NT2/D1 (cell line): ENCODE data around the gene PAH.

Experiments
- YY1 ChIP-seq: IDR thresholded peaks from 2 replicates; pipeline ENCODE4 v1.6.1; 2011; ENCODE audit not compliant: insufficient read length, insufficient read depth
- ZNF274 ChIP-seq: IDR thresholded peaks from 2 replicates; pipeline ENCODE4 v1.6.1; 2011; ENCODE audit warnings: mild to moderate bottlenecking, low read depth, low read length

DNA sequence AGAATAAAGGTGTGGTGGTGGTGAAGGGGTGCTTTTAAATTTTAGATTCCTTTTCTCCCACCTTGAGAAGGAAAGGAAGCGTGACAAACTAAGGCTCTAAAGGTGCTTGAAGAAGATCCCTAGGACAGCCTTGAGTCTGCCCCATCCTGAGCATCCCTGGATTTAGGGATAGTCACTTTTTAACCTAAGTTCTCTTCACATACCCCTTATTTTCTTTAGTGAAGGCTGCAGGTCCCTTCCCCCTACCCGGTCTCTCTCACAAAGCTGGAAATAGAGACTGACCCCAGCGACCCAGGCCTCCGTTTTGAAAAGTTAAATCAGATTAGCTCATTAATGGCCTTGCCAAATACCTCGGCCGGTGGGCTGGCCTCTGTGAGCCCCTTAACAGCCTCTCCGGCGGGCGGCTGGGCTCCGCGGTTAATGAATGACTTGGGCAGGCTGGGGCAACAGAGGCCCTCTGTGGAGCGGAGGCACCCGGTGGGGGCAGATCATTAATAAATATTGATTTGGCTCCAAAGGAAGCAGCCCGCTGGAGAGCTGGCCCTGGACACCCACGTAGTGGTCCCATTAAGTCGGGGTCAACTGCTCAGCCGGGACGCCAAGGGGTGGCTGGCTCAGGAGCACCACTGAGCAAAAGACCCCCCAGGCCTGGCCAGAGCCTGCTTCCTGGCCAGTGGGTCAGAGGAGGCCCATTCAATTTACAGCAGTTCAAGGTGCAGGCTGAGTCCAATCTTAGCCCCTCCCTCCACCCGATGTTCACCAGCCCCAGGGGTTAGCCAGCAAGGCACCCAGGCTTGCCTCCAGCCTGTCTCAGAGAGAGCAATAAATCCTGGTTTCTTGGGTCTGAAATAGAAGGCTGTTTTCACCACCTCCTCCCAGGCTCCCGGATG, 31.8 kb downstream of the PAH start:
- no peak for TF ChIP-seq ZNF274
- no peak for TF ChIP-seq YY1
